Stimulated activated CD8-positive, alpha-beta memory T cell treated with anti-CD3 and anti-CD28 coated beads, Interleukin-4, amount 100 ng/mL, for 48 hours (primary cell): ENCODE results near the gene FGFR4.
"Not testable (repeated sequence)": the region's sequence is repeated elsewhere in the genome, so short reads cannot be mapped to it uniquely, and the experiment has no call there.

Experiments
- DNase-seq: peaks from one replicate; pipeline ENCODE4 v3.0.0-alpha.2; 2020

FGFR4 gene

GRCh38 chr5:177086654-177087397, at the start of gene FGFR4:
TSS of gene FGFR4 (plus strand) at chr5:177086915. CDS start at chr5:177089603, 2,688 bp downstream.
- peak; percentile 79 for DNase-seq

- DNase-seq = no peak
Measured at GRCh38 chr5:177036921-177037320, 49.8 kb upstream of the FGFR4 start.

DNA sequence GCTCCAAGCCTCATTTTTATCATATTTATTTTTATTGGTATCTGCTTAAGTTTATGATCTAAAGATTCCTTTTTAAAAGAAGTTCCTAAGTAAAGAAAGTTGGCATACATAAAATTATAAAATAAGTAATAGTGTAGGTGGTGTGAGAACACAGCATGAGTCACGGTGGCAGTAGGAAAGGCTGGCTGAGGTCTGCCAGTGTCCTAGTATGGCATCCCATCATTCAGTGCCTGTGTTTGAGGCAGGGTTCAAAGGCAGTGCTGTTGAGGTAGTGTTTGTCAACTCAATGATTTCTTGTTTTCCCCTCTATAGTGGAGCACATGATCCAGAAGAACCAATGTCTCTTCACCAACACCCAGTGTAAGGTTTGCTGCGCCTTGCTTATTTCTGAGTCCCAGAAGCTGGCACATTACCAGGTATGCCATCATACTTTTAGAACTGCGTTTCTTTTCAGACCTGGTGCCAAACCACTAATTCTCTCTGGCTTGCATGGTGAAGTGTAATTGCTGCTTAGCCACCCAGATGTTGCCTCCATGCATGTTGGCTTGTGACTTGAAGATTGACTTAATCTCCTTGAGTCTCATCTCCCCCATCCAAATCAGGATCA, 45.8 kb upstream of the FGFR4 start:
- no peak for DNase-seq

DNA sequence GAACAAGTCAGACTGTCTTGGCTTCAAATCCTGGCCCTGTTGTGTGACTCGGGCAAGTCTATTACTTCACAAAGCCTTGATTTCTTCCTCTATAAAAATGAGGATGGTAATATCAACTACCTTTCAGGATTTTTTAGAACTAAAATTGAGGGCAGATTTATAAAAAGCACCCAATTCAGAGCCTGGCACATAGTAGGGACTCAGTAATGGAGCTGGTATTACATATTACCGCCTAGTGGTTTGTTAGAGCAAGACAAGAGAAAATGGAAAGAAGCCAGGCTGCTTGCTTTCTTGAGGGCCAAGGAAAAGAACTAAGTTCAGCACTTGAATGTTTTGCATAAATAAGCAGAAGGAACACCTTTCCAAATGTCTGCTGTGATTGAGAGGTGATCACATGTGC, 44.8 kb upstream of the FGFR4 start:
- no peak for DNase-seq

- no peak for DNase-seq
Measured at GRCh38 chr5:177043114-177043513, 43.6 kb upstream of the FGFR4 start.

DNA sequence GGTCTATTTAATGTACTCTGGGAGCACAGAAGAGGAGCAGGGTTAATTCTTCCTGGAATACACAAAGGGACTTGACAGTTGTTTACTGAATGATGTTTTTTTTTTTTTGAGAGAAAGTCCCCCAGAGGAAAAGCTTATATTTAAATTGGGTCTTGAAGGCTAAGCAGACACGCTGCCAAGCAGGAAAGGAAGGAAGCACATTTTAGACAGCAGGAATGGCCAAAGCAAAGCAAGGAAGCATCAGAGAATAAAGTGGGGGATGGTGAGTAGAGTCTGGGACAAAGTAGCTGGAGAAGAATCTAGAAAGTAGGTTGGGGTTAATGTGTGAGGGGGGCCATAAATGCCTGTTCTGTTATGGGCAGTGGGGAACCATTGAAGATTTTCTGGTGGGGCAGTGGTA, 42.8 kb upstream of the FGFR4 start:
- DNase-seq = no peak

GRCh38 chr5:177044641-177045040, 42.1 kb upstream of the FGFR4 start:
- DNase-seq = no peak

DNA sequence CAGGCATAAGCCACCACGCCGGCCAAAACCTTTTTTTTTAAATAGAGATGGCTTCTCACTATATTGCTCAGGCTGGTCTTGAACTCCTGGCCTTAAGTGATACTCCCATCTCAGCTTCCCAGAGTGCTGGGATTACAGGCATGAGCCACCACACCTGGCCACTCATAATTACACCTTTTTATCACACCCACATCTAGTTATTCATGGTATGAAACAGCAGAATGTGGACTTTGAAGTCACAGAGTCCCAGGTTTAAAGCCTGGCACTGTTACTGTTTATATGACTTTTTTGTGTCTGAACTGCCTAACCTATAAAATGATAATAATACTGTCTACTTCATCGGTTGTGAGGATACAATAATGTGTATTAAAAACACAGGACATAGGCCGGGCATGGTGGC, 41.1 kb upstream of the FGFR4 start:
- DNase-seq = no peak

- DNase-seq = not testable (repeated sequence)
Measured at GRCh38 chr5:177048531-177048930, 38.2 kb upstream of the FGFR4 start.

DNA sequence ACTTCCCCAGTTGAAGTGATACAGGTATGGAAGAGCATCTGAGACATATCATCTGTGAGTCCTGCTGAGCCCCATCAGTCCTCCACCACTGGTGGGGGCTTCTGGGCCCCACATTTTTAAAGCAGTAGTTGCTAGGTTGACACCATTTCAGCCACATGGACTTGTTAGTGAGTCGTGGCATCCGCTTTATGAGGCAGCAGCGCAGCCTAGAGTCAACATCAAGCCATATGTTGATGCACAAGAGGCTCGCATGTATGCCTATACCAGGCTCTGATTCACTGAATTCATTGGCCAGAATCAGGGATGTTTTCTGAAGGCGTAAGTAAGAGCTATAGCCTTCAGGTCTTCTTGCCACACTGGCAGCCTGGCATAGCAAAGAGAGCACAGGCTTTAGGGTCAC, 37.4 kb upstream of the FGFR4 start:
- no peak for DNase-seq

GRCh38 chr5:177064500-177065277, 22.0 kb upstream of the FGFR4 start:
- DNase-seq = no peak

DNA sequence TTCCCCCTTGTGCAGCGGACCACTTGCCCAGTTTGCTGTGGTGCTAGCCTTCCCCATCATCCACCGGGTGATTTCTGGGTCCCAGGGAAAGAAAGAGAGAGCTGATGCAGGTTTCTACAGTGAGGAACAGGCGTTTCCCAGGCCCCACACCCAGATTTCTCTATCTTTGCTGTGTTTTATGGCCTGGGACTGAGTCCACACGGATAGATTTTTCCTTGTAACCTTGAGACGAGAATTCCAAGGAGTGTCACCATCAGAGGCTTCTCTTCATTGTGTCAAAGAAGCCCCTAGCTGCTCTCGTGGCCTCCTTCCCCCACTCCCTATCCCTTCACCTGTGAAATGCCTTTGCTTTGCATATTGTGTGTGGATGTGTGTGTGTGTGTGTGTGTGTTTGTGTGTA, 21.2 kb upstream of the FGFR4 start:
- no peak for DNase-seq

GRCh38 chr5:177066224-177066623, 20.5 kb upstream of the FGFR4 start:
- no peak for DNase-seq

DNA sequence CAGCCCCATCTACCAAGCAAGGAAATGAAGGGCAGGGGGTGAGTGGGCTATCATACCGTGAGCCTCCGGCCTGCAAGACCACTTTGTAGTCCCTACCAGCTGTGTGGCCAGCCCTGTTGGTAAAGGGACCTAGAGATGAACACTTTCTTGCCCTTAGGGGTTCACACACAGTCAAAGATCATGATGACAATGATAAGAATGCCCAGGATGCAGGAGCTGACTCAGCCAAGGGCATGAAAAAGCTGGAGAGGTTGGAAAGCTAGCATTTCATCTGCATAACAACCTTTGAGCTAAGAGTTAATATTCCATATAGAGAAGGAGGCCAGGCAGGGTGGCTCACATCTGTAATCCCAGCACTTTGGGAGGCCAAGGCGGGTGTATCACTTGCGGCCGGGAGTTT, 19.2 kb upstream of the FGFR4 start:
- DNase-seq = no peak

GRCh38 chr5:177070536-177071191, 16.1 kb upstream of the FGFR4 start:
- DNase-seq = no peak

GRCh38 chr5:177071666-177072385, 14.9 kb upstream of the FGFR4 start:
- DNase-seq = peak; percentile 83

GRCh38 chr5:177077335-177077734, 9.4 kb upstream of the FGFR4 start:
- DNase-seq = no peak

DNA sequence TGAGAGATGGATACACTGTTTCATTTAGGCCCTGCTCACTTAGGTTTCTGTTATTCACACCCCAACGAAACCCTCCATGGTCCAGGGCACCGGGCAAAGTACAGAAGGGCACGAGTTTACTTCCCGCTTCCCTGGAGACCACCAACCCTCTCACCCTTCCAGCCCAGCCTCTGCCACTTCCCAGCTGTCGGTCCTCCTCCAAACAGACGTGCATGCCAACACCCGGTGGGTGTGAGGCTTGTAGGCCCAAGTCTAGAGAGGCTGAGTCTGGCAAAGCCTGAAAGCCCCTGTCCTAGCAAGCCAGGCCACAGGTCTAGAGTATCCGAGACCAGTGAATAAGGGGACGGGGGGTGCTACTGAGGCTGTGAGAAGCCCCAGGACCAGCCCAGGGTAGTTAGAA, 7.1 kb upstream of the FGFR4 start:
- DNase-seq = no peak

- no peak for DNase-seq
Measured at GRCh38 chr5:177080265-177080664, 6.5 kb upstream of the FGFR4 start.

DNA sequence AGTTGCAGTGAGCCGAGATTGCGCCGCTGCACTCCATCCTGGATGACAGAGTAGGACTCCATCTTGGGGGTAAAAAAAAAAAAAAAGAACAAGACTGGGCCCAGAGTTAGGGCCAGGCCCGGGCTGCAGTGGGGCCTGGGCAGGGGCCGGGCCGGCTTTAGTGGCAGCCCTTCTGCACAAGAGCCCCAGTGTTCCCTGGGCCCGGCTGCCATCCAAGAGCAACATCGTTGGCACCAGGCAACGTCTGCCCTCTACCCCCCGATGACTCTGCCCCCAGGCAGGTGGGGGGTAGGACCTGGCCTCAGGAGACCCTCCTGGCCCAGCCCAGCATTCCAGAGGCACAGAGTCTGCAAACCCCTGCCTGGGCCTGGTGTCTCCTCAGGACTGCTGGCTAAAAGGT, 4.9 kb upstream of the FGFR4 start:
- no peak for DNase-seq

DNA sequence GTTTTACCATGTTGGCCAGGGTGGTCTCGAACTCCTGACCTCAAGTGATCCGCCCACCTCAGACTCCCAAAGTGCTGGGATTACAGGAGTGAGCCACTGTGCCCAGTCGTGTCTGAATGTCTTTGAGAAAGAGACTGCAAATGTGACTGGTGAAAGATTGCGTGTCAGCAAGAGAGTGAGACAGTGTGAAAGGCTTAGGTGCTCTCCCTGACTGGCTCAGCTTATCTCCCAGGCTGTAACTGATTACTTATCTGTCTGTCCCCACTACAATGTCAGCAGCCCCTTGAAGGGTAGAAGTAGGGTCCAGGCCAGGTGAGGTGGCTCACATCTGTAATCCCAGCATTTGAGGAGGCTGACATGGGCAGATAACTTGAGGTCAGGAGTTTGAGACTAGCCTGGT, 3.4 kb upstream of the FGFR4 start:
- no peak for DNase-seq

- DNase-seq = no peak
Measured at GRCh38 chr5:177084175-177084574, 2.5 kb upstream of the FGFR4 start.
